ENCODE data around the gene KLHL28. TPM values are rescaled to one million over a fixed set of nuclear protein-coding genes. Genes with fewer than 3 reads are reported as not detected.
"Not testable (repeated sequence)": the region's sequence is repeated elsewhere in the genome, so short reads cannot be mapped to it uniquely, and the experiment has no call there.

The KLHL28 gene
- total and polyA plus RNA-seq, 10 of the 15 experiments (the other 5 are each of a cell fraction or from before 2014, with no cell fraction given): 2.7 to 9.8 (median 6.2) TPM

GRCh38 chr14:44893535-44893934, 68.2 kb downstream of the KLHL28 start:
- RAD21 ChIA-PET (ENCODE audit: unreplicated experiment): no interaction called here
- Histone ChIP-seq H2AFZ (ENCODE audit: control insufficient read depth, low read depth, low read length) (no peak overlapping the region), H3K4me2 (ENCODE audit: control insufficient read depth, insufficient read depth) (no peak overlapping the region), H4K20me1 (ENCODE audit: control insufficient read depth, insufficient read depth) (no peaks in the 10 kb centered on the region), H3K9ac (ENCODE audit: control insufficient read depth, insufficient read depth, low read length) (no peak overlapping the region), H3K36me3 (ENCODE audit: control insufficient read depth in 2 of 2, insufficient read depth in 2 of 2, low read length in 1 of 2) (no peaks in the 10 kb centered on the region), H3K4me1 (ENCODE audit: control insufficient read depth, insufficient read depth, low read length) (no peaks in the 10 kb centered on the region), H3K27ac (ENCODE audit: control insufficient read depth, insufficient read depth) (no peak overlapping the region), H3K4me3 (no peak overlapping the region), H3K27me3 (replicated peaks in 1 of 2; ENCODE audit: control insufficient read depth in 2 of 2, insufficient read depth in 2 of 2, low read length in 1 of 2) (no peaks in the 10 kb centered on the region), H3K79me2 (ENCODE audit: control insufficient read depth, insufficient read depth, low read length) (no peaks in the 10 kb centered on the region), H3K9me3 (replicated peaks; ENCODE audit: control insufficient read depth, insufficient read depth, low read length) (peaks cover 3% of the 10 kb centered on the region; the same call in 2 of the 3 replicates)
- DNase-seq (ENCODE audit: low read depth, low spot score) (no peak), FAIRE-seq (no peak), ATAC-seq (no peak)
- BruUV-seq (replicated peaks): no TSS peak
- TF ChIP-seq GABPA (IDR thresholded peaks at IDR 0.05; ENCODE audit: low read depth) (no peak), NRF1 (conservative IDR thresholded peaks at IDR 0.05; ENCODE audit: low read depth, low read length) (no peak), IKZF1 (conservative IDR thresholded peaks at IDR 0.05) (no peak), SUZ12 (IDR thresholded peaks at IDR 0.05; ENCODE audit: unreplicated experiment) (no peak)
- 20% methylated on average over 2 of the region's 2 CpGs for WGBS (ENCODE audit: insufficient coverage, insufficient replicate concordance, low lambda C conversion rate, missing lambda C conversion rate)
- POLR2A ChIA-PET: no interaction called here
- intact Hi-C loops (cut with micrococcal nuclease; ENCODE audit: unreplicated experiment) (no loop called here), in situ Hi-C loops (cut with MboI) (no loop called here)
- CTCF ChIA-PET: no interaction called here
- SMC1A ChIA-PET (ENCODE audit: uncharacterized antibody, unreplicated experiment): no interaction called here

GRCh38 chr14:44891726-44892372, 69.9 kb downstream of the KLHL28 start:
- H2AFZ ChIP-seq (ENCODE audit: control insufficient read depth, low read depth, low read length); RAD21 ChIA-PET (ENCODE audit: unreplicated experiment); in situ Hi-C loops (cut with MboI); H3K9ac ChIP-seq (ENCODE audit: control insufficient read depth, insufficient read depth, low read length); intact Hi-C loops (cut with micrococcal nuclease; ENCODE audit: unreplicated experiment); H3K27ac ChIP-seq (ENCODE audit: control insufficient read depth, insufficient read depth); H4K20me1 ChIP-seq (ENCODE audit: control insufficient read depth, insufficient read depth); H3K4me1 ChIP-seq (ENCODE audit: control insufficient read depth, insufficient read depth, low read length); POLR2A ChIA-PET; FAIRE-seq; CTCF ChIA-PET; H3K4me2 ChIP-seq (ENCODE audit: control insufficient read depth, insufficient read depth); BruUV-seq (replicated peaks); H3K36me3 ChIP-seq (ENCODE audit: control insufficient read depth in 2 of 2, insufficient read depth in 2 of 2, low read length in 1 of 2); DNase-seq (ENCODE audit: low read depth, low spot score); H3K9me3 ChIP-seq (replicated peaks; ENCODE audit: control insufficient read depth, insufficient read depth, low read length); H3K79me2 ChIP-seq (ENCODE audit: control insufficient read depth, insufficient read depth, low read length); H3K27me3 ChIP-seq (replicated peaks in 1 of 2; ENCODE audit: control insufficient read depth in 2 of 2, insufficient read depth in 2 of 2, low read length in 1 of 2); H3K4me3 ChIP-seq: not testable (repeated sequence)
- ATAC-seq: peak; percentile 8; the same call in 1 of the 3 replicates
- TF ChIP-seq NR2F1 (conservative IDR thresholded peaks at IDR 0.05): 0 out of 2 replicates have a peak, but pooled peaks have one; percentile 43
- 17% methylated on average over 2 of the region's 3 CpGs for WGBS (ENCODE audit: insufficient coverage, insufficient replicate concordance, low lambda C conversion rate, missing lambda C conversion rate)
- SMC1A ChIA-PET (ENCODE audit: uncharacterized antibody, unreplicated experiment): interaction anchor here (0.5 kb wide), 1 partner anchor 723 kb away, joined by 4 read pairs; no protein-coding TSS in a partner anchor

Measured in GM12878 (cell line).